Ishikawa (cell line): Measurements from ENCODE around the gene NAA25.

ENCODE experiments used
- CEBPB ChIP-seq: IDR thresholded peaks from 2 replicates; pipeline ENCODE4 v1.6.1; 2012
- CREB1 ChIP-seq: IDR thresholded peaks from 2 replicates; pipeline ENCODE4 v1.6.1; 2012; ENCODE audit warnings: low read depth
- EGR1 ChIP-seq: IDR thresholded peaks from 2 replicates; pipeline ENCODE4 v1.6.1; 2012
- EP300 ChIP-seq: IDR thresholded peaks from 2 replicates; pipeline ENCODE4 v1.6.1; 2012; ENCODE audit warnings: borderline replicate concordance
- FOXM1 ChIP-seq: IDR thresholded peaks from 2 replicates; pipeline ENCODE4 v1.6.1; 2012; ENCODE audit warnings: low read depth, borderline replicate concordance
- NFIC ChIP-seq: IDR thresholded peaks from 2 replicates; pipeline ENCODE4 v1.6.1; 2012
- RAD21 ChIP-seq: IDR thresholded peaks from 2 replicates; pipeline ENCODE4 v1.6.1; 2012; ENCODE audit warnings: low read depth
- TAF1 ChIP-seq: IDR thresholded peaks from 2 replicates; pipeline ENCODE4 v1.6.1; 2012; ENCODE audit warnings: low read depth, mild to moderate bottlenecking
- TCF12 ChIP-seq: IDR thresholded peaks from 2 replicates; pipeline ENCODE4 v1.6.1; 2012; ENCODE audit warnings: low read depth
- TEAD4 ChIP-seq: IDR thresholded peaks from 2 replicates; pipeline ENCODE4 v1.6.1; 2012
- USF1 ChIP-seq: IDR thresholded peaks from 2 replicates; pipeline ENCODE4 v1.6.1; 2012
- YY1 ChIP-seq: IDR thresholded peaks from 2 replicates; pipeline ENCODE4 v1.6.1; 2012; ENCODE audit warnings: low read depth
- ZBTB7A ChIP-seq: IDR thresholded peaks from 2 replicates; pipeline ENCODE4 v1.6.1; 2012; ENCODE audit warnings: low read depth
- TF ChIP-seq, protein P1 (sequence below): IDR thresholded peaks from 2 replicates; pipeline ENCODE4 v1.6.1; 2012; ENCODE audit warnings: low read depth, mild to moderate bottlenecking
- TF ChIP-seq, protein P2 (sequence below): IDR thresholded peaks from 2 replicates; pipeline ENCODE4 v1.6.1; 2012

NAA25 gene

GRCh38 chr12:112131686-112132085 lies 23.1 kb upstream of the NAA25 start:
- TF ChIP-seq TCF12, result no peak
- no peak for TF ChIP-seq TEAD4
- no peak for TF ChIP-seq CEBPB
- no peak for TF ChIP-seq USF1
- no peak for TF ChIP-seq NFIC
- TF ChIP-seq, protein P1, sequence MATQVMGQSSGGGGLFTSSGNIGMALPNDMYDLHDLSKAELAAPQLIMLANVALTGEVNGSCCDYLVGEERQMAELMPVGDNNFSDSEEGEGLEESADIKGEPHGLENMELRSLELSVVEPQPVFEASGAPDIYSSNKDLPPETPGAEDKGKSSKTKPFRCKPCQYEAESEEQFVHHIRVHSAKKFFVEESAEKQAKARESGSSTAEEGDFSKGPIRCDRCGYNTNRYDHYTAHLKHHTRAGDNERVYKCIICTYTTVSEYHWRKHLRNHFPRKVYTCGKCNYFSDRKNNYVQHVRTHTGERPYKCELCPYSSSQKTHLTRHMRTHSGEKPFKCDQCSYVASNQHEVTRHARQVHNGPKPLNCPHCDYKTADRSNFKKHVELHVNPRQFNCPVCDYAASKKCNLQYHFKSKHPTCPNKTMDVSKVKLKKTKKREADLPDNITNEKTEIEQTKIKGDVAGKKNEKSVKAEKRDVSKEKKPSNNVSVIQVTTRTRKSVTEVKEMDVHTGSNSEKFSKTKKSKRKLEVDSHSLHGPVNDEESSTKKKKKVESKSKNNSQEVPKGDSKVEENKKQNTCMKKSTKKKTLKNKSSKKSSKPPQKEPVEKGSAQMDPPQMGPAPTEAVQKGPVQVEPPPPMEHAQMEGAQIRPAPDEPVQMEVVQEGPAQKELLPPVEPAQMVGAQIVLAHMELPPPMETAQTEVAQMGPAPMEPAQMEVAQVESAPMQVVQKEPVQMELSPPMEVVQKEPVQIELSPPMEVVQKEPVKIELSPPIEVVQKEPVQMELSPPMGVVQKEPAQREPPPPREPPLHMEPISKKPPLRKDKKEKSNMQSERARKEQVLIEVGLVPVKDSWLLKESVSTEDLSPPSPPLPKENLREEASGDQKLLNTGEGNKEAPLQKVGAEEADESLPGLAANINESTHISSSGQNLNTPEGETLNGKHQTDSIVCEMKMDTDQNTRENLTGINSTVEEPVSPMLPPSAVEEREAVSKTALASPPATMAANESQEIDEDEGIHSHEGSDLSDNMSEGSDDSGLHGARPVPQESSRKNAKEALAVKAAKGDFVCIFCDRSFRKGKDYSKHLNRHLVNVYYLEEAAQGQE, result no peak
- TF ChIP-seq YY1, result no peak
- no peak for TF ChIP-seq RAD21
- TF ChIP-seq CREB1, result no peak

DNA sequence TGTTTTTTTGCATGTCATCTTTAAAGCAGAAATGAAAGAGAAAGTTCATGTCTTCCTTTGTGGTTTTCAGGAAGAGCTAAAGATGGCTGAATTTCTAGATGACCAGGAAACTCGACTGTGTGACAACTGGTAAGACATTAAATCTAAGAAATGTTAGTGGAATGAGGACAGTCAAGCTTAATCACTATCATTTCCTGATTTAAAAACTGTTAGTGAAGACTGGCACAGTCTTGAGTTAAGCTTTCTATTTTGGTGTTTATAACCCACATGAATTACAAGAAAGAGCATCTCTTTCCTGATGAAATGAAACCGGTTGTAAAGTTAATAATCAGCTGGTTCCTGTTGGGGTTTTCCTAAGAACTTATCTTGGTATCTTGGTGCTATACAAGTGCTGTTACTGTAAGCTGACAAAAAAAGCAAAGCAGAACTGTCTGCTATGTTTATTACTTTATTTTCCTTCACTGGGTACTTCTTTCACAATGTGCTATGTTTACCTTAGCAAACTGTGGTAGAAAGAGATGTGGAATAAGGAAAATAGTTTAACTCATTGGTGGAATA lies 21.9 kb upstream of the NAA25 start:
- TF ChIP-seq NFIC (no peak), CEBPB (no peak), EP300 (no peak), TAF1 (no peak), USF1 (no peak), YY1 (no peak), TEAD4 (no peak), TCF12 (no peak), FOXM1 (no peak)
- TF ChIP-seq, protein P2, sequence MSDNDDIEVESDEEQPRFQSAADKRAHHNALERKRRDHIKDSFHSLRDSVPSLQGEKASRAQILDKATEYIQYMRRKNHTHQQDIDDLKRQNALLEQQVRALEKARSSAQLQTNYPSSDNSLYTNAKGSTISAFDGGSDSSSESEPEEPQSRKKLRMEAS, result no peak
- TF ChIP-seq, protein P1, result no peak

DNA sequence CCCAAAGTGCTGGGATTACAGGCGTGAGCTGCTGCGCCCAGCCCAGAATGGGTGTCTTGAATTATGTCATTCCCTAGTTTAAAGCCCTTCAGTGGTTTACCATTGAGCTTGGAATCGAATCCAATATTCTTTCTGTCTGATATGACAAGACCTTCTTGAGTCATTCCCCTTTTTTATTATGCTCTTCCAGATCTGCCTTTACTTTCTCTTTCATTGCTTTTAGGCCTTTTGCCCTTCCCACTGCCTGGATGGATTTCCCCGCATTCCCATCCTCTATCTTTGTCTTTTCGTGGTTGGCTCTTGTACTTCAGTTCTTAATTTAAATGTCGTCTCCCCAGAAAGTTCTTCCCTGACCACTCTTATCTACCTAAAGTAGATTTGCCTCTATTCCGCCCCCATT lies 18.3 kb upstream of the NAA25 start:
- TF ChIP-seq FOXM1 (no peak), CREB1 (no peak), EGR1 (no peak), CEBPB (no peak), TAF1 (no peak), EP300 (no peak)

- no peak for TF ChIP-seq CEBPB
- TF ChIP-seq CREB1, result no peak
- TF ChIP-seq EP300, result no peak
- TF ChIP-seq FOXM1, result no peak
- TF ChIP-seq ZBTB7A, result no peak
- no peak for TF ChIP-seq NFIC
- TF ChIP-seq, protein P1, result no peak
- TF ChIP-seq YY1, result no peak
- no peak for TF ChIP-seq RAD21
- no peak for TF ChIP-seq EGR1
- no peak for TF ChIP-seq TEAD4
- no peak for TF ChIP-seq TCF12
- no peak for TF ChIP-seq USF1
- no peak for TF ChIP-seq TAF1
- TF ChIP-seq, protein P2, result no peak
Observed at GRCh38 chr12:112126000-112126438, 17.4 kb upstream of the NAA25 start.
